Measurements from ENCODE around the gene KY. TPM values are rescaled to one million over a fixed set of nuclear protein-coding genes. Genes with fewer than 3 reads are reported as not detected.

KY gene
- total RNA-seq, 4 donors from 2014 or later, result 0.19 to 1.2 TPM; not detected in 2

DNA sequence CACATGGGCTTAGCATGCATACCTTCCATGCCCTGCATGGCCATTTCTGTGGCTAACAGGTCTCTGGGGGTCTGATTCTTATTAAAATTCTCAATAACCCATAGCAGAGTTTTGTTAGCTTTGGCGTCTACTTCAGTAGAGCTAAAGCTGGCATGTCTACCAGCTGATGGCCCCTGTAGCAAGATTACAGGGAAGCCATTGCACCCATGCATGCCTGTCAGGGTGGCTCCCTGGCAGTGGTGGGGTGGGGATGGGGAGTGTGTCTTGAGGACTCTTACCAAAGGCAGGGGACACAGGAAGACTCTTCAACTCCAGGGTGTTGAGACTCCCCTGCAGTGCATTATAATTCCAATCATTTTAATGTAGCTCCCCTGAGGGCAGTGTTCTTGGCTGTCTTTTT lies 4.7 kb downstream of the KY start:
- DNase-seq, result no peak
- Histone ChIP-seq H3K4me3 (no peak overlapping the region), H3K27me3 (peaks cover 0 to 17% (median 0%) of the 10 kb centered on the region in 4 donors), H3K27ac (no peak overlapping the region), H3K9me3 (no peaks in the 10 kb centered on the region), H3K4me1 (peaks cover 6 to 9% (median 9%) of the 10 kb centered on the region in 3 donors), H3K36me3 (no peaks in the 10 kb centered on the region)
- TF ChIP-seq, protein P1, sequence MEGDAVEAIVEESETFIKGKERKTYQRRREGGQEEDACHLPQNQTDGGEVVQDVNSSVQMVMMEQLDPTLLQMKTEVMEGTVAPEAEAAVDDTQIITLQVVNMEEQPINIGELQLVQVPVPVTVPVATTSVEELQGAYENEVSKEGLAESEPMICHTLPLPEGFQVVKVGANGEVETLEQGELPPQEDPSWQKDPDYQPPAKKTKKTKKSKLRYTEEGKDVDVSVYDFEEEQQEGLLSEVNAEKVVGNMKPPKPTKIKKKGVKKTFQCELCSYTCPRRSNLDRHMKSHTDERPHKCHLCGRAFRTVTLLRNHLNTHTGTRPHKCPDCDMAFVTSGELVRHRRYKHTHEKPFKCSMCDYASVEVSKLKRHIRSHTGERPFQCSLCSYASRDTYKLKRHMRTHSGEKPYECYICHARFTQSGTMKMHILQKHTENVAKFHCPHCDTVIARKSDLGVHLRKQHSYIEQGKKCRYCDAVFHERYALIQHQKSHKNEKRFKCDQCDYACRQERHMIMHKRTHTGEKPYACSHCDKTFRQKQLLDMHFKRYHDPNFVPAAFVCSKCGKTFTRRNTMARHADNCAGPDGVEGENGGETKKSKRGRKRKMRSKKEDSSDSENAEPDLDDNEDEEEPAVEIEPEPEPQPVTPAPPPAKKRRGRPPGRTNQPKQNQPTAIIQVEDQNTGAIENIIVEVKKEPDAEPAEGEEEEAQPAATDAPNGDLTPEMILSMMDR (IDR thresholded peaks at IDR 0.05), result no peak
- no peak for TF ChIP-seq POLR2A (IDR thresholded peaks at IDR 0.05)
- WGBS, 2 donors, result 88% methylated on average over 1 of the region's 1 CpG; no CpG with 5 or more reads in 1 of the 2 donors
- intact Hi-C loops (cut with DNase I), result no loop called here

- Histone ChIP-seq H3K27ac (no peak overlapping the region), H3K36me3 (no peaks in the 10 kb centered on the region), H3K4me1 (peaks cover 3 to 4% (median 3%) of the 10 kb centered on the region in 3 donors), H3K4me3 (no peak overlapping the region), H3K9me3 (no peaks in the 10 kb centered on the region), H3K27me3 (peaks cover 0 to 11% (median 0%) of the 10 kb centered on the region in 4 donors)
- WGBS, 2 donors, result 81 to 84% methylated on average over 5 of the region's 5 CpGs
- intact Hi-C loops (cut with DNase I), result no loop called here
- no peak for DNase-seq
- TF ChIP-seq POLR2A (IDR thresholded peaks at IDR 0.05), result no peak
- TF ChIP-seq, protein P1 (IDR thresholded peaks at IDR 0.05), result no peak
Observed at GRCh38 chr3:134645515-134645914, 5.3 kb downstream of the KY start.

GRCh38 chr3:134644731-134645514 lies 5.9 kb downstream of the KY start:
- intact Hi-C loops (cut with DNase I), result no loop called here
- TF ChIP-seq, protein P1 (IDR thresholded peaks at IDR 0.05), result no peak
- TF ChIP-seq POLR2A (IDR thresholded peaks at IDR 0.05), result no peak
- Histone ChIP-seq H3K9me3 (no peaks in the 10 kb centered on the region), H3K36me3 (no peaks in the 10 kb centered on the region), H3K4me3 (no peak overlapping the region), H3K4me1 (no peaks in the 10 kb centered on the region), H3K27me3 (peaks cover 0 to 5% (median 0%) of the 10 kb centered on the region in 4 donors), H3K27ac (no peak overlapping the region)
- 71 to 73% methylated on average over 1 to 7 of the region's 11 CpGs for WGBS, 2 donors
- DNase-seq, result no peak

DNA sequence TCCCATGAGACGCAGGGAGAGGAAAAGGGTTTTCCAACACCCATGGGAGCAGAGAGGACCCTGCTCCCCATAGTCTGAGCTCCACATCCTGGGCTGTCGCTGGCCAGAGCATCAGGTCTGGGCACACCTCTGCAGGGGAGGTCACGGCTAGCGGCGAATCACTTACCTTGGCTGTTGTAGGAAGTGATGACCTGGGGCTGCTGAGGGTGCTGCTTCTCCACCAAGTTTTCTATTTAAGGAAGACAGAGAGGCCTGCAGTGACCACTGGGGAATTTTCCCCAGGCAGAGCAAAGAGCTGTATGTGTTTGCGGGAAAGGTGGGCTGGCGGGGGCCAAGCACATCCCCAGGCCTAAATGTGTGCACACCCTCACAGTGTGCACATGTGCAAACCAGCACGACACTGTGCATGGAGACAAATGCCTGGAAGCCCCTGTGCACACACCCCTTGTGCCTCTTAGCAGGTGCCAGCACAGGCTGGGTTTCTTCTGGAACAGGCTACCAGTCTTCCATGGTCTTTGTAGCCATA lies 7.6 kb downstream of the KY start:
- Histone ChIP-seq H3K36me3 (no peaks in the 10 kb centered on the region), H3K4me1 (no peaks in the 10 kb centered on the region), H3K4me3 (no peak overlapping the region), H3K9me3 (no peaks in the 10 kb centered on the region), H3K27ac (no peak overlapping the region), H3K27me3 (no peaks in the 10 kb centered on the region)
- TF ChIP-seq, protein P1 (IDR thresholded peaks at IDR 0.05), result no peak
- TF ChIP-seq POLR2A (IDR thresholded peaks at IDR 0.05), result no peak
- DNase-seq, result no peak
- 84 to 89% methylated on average over 2 to 8 of the region's 8 CpGs for WGBS, 2 donors
- intact Hi-C loops (cut with DNase I), result no loop called here

- WGBS, 2 donors, result 75 to 86% methylated on average over 1 to 2 of the region's 5 CpGs
- no peaks in the 10 kb centered on the region for H3K27me3 ChIP-seq
- H3K27ac ChIP-seq, result no peak overlapping the region
- no peak overlapping the region for H3K4me3 ChIP-seq
- TF ChIP-seq, protein P1 (IDR thresholded peaks at IDR 0.05), result no peak
- no peak for TF ChIP-seq POLR2A (IDR thresholded peaks at IDR 0.05)
- H3K4me1 ChIP-seq, result no peaks in the 10 kb centered on the region
- intact Hi-C loops (cut with DNase I), result no loop called here
- no peaks in the 10 kb centered on the region for H3K9me3 ChIP-seq
- no peaks in the 10 kb centered on the region for H3K36me3 ChIP-seq
- no peak for DNase-seq
Observed at GRCh38 chr3:134642445-134643149, 8.2 kb downstream of the KY start.
